ENCODE data around the gene COL26A1.

- TF ChIP-seq, protein P1, sequence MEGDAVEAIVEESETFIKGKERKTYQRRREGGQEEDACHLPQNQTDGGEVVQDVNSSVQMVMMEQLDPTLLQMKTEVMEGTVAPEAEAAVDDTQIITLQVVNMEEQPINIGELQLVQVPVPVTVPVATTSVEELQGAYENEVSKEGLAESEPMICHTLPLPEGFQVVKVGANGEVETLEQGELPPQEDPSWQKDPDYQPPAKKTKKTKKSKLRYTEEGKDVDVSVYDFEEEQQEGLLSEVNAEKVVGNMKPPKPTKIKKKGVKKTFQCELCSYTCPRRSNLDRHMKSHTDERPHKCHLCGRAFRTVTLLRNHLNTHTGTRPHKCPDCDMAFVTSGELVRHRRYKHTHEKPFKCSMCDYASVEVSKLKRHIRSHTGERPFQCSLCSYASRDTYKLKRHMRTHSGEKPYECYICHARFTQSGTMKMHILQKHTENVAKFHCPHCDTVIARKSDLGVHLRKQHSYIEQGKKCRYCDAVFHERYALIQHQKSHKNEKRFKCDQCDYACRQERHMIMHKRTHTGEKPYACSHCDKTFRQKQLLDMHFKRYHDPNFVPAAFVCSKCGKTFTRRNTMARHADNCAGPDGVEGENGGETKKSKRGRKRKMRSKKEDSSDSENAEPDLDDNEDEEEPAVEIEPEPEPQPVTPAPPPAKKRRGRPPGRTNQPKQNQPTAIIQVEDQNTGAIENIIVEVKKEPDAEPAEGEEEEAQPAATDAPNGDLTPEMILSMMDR (IDR thresholded peaks at IDR 0.05; ENCODE audit: insufficient read depth, low read length): no peak
- TF ChIP-seq POLR2AphosphoS5 (IDR thresholded peaks at IDR 0.05; ENCODE audit: low read depth): no peak
- no peak for TF ChIP-seq SPI1 (IDR thresholded peaks at IDR 0.05; ENCODE audit: borderline replicate concordance, low read depth)
- TF ChIP-seq, protein P2, sequence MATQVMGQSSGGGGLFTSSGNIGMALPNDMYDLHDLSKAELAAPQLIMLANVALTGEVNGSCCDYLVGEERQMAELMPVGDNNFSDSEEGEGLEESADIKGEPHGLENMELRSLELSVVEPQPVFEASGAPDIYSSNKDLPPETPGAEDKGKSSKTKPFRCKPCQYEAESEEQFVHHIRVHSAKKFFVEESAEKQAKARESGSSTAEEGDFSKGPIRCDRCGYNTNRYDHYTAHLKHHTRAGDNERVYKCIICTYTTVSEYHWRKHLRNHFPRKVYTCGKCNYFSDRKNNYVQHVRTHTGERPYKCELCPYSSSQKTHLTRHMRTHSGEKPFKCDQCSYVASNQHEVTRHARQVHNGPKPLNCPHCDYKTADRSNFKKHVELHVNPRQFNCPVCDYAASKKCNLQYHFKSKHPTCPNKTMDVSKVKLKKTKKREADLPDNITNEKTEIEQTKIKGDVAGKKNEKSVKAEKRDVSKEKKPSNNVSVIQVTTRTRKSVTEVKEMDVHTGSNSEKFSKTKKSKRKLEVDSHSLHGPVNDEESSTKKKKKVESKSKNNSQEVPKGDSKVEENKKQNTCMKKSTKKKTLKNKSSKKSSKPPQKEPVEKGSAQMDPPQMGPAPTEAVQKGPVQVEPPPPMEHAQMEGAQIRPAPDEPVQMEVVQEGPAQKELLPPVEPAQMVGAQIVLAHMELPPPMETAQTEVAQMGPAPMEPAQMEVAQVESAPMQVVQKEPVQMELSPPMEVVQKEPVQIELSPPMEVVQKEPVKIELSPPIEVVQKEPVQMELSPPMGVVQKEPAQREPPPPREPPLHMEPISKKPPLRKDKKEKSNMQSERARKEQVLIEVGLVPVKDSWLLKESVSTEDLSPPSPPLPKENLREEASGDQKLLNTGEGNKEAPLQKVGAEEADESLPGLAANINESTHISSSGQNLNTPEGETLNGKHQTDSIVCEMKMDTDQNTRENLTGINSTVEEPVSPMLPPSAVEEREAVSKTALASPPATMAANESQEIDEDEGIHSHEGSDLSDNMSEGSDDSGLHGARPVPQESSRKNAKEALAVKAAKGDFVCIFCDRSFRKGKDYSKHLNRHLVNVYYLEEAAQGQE (IDR thresholded peaks at IDR 0.05; ENCODE audit: insufficient replicate concordance, low read depth): no peak
These were observed 203.0 kb downstream of the COL26A1 start for GRCh38 chr7:101565601-101566209.
